GM19463 (cell line): Measurements from ENCODE around the gene RPP25.
A peak's percentile ranks its signal among the peaks of the same experiment; 100 is the strongest.

Experiments used
- ATAC-seq: cut with Tn5 transposase; IDR thresholded peaks from one replicate; pipeline ENCODE4 v1.9.1; 2021; ENCODE audit warnings: mild to moderate bottlenecking, moderate library complexity; ENCODE audit not compliant: unreplicated experiment

RPP25 gene

DNA sequence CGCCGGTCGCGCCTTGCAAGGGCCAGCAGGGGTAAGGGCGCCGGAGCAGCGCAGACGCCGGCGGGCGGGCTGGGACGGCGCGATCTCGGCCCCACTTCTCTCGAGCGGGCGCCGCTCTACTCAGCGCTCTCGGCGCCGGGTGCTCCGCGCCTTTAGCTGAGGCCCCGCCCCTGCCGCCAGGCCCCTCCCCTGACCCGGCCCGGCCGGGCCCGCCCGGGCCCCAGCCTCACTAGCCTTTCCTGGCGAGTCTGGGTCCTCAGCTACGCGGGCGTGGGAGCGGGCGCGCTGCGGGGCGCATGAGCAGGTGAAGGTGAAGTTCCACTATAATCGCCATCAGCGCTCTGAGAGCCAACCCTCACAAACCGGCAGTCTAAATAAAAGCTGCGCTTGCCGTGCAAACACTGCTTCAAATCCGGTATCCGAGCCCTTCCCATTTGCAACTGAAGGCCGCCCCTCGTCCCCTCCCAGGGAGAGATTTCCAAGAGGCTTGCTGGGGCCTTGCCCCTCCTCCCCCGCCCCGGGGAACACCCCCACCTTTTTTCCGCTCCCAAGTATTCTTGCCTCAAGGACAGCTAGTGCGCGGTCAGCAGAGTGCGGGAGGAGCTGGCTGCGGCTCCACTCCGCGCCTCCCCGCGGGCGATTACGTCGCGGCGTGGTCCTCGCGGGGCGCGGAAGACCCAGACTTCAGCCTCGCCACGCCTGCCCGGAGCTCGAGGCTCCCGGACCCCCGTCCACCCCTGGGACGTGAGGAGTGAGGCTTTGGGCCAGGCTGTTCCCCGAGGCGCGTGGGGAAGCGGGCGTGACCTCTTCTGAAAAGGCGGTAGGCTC lies at the start of gene RPP25:
RPP25 (minus strand) TSS at position 125 of the 828 bp plus-strand sequence. CDS start 189 bp downstream, outside the sequence.
- peak; percentile 76 for ATAC-seq

GRCh38 chr15:75002398-75002797 lies 45.8 kb upstream of the RPP25 start:
- ATAC-seq: no peak

DNA sequence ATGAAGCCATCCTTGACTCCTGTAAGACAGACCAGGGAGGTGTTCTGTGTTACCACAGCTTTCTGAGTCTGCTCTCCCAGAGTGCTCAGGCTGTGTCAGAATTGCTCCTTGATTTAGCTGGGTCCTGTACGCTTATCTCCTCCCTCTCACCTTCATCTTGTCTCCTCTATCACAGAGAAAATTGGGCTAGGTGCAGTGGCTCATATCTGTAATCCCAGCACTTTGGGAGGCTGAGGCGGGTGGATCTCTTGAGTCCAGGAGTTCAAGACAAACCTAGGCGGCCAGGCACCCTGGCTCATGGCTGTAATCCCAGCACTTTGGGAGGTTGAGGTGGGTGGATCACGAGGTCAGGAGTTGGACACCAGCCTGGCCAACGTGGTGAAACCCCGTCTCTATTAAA lies 44.7 kb upstream of the RPP25 start:
- ATAC-seq: no peak

DNA sequence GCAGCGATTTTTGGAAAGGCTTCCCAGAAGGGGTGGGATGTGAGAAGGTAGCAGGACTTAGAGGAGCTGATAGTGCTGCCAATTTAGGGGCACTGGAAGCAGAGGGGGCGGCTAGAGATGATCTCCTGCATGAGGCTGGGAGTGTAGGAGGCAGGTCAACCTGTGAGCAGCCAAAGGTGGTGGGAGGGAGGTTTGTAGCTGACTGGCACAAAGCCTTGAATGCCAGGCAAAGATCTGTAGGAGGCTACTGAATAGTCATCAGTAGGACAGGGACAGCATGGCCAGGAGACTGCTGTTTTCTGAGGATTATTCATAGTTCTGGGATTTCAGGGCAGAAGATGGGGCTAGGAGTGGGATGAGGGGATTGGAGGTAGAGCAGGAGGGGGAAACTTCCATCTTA lies 41.0 kb upstream of the RPP25 start:
- ATAC-seq: no peak

- ATAC-seq: no peak
Observed at GRCh38 chr15:74997141-74997540, 40.6 kb upstream of the RPP25 start.

GRCh38 chr15:74995779-74996765 lies 39.5 kb upstream of the RPP25 start:
- ATAC-seq: no peak

DNA sequence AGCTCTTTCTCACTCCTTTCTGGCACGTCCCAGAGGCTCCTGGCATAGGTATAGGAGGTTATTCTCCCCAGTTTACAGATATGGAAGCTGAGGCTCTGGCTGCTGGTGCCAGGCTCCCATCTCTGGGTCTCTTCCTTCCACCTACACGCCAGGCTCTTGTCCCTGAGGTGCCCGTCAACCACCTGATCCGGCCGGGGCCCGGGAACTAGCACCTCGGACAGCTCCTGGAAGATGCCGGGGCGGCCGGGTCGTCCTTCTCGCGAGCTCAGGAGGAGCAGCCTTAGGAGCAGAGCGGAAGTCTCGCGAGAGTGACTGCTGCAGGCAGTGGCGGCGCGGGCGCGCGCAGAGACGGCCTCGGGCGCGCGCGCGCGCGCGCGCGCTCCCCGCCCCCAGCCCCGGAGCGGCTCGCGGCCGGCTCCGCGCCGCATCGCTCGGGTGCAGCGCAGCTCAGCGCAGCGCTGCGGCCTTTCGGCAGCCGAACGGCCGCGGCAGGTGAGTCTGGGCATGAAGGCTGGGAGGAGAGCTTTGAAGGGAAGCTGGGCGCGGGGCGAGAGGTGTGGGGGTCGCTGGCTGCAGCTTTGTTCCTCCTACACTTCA lies 38.7 kb upstream of the RPP25 start, which contains the start of gene SCAMP5:
SCAMP5 (plus strand) TSS at position 382 of the 597 bp plus-strand sequence. CDS start 16,277 bp downstream, outside the sequence.
- no peak for ATAC-seq

DNA sequence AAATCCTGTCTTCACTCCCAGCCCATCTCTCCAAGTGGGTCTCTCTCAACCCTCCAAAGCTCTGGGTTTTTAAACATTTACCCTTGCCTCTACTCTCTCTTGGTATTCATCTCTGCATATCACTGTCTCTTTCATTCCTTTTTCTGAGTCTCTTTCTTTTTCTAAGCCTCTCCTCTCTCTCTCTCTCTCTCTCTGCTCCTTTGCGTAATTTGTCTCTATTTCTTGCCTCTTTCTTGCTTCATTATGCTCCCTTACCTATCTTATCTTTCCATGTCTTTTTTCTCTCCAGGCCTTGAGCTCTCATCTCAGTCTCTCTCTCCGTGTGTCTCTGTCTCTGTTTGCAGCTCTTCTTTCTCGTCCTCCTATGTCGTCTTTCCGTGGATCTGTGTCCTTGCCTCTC lies 38.1 kb upstream of the RPP25 start:
- ATAC-seq: no peak

DNA sequence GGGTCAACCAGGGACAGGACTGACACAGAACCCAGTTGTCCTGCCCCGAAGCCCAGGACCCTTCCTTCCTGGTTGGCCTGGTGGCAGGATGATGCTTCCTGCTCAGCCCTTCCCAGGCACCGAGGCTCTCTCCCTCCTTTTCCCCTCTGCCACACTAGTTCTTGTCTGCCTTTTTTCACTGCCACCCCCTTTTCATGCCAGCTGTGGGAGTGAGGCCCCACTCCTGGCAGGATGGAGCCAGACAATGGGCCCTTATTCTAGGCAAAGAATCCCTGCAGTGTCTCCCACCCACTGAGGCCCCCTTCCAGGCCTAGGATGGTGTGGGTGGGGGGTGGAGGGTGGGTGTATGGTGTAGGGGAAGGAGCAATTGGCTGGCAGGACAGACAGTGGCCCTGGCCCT lies 37.7 kb upstream of the RPP25 start:
- ATAC-seq: no peak

DNA sequence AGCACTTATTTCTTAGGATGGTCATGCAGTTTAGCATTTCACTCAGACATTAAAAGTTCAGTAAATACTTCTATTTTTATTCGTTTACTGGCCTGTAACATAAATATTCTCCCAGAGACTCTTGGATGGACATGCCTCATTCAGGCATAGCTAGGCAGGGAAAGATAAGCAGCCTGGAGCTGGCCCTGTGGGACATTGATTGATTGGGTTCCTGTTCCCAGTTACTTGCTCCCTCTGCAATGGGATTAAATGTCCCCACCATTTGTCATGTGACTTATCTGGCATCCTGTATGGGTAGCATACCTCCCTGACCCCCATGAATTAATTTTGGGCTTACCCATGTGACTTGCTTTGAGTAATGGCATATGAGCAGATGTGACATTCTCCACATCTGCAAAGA lies 36.0 kb upstream of the RPP25 start:
- ATAC-seq: no peak

GRCh38 chr15:74989527-74989926 lies 33.0 kb upstream of the RPP25 start:
- no peak for ATAC-seq

DNA sequence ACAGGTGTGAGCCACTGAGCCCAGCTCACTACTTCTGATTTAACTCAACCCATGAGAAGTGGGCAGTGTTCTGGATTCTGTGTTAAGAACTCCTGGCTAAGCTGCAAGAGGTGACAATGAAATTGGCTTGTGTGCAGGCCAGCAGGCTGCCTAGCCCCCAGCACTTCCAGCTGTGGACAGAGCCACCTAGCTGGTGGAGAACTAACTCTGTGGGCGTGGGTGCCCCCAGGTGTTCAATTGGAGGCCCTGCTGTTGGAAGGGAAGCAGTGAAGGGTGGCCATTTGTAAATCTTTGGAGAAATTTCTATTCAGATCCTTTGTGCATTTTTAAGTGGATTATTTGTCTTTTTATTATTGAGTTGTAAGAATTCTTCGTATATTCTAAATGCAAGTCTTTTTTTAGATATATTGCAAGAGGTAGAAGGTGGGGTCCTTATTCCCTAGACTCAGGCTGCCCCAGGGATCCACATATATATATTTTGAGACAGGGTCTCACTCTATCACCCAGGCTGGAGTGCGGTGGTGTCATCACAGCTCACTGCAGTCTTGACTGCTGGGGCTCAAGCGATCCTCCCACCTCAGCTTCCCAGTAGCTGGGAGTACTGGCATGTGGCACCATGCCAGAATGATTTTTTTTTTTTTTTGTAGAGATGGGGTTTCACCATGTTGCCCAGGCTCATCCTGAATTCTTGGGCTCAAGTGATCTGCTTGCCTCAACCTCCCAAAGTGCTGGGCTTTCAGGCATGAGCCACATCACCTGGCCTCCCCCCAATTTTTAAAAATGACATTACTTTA lies 31.6 kb upstream of the RPP25 start:
- no peak for ATAC-seq

DNA sequence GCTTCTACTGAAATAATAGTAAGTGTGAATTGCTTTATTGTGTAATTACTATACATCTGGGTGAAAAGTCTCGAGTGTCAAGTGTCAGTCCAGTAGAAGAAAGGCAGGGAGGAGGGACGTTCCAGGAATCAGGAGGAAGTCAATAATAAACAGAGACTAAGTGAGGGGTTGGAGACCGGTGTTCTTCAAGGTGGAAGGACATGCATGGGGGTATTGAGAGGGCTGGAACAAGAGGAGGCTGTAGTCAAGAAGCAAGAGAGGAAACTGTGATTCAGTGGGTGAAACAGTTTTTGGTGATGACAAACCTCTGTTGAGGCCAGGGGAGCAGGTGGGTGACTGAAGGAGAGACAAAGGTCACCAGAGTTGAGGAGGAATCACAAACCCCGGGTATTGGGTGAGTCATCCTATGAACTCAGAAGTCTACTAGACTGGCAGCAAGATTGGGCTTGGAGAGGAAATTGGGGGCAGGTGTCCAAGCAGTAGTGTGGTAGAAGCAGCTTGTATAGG lies 27.2 kb upstream of the RPP25 start:
- ATAC-seq: peak; percentile 87

DNA sequence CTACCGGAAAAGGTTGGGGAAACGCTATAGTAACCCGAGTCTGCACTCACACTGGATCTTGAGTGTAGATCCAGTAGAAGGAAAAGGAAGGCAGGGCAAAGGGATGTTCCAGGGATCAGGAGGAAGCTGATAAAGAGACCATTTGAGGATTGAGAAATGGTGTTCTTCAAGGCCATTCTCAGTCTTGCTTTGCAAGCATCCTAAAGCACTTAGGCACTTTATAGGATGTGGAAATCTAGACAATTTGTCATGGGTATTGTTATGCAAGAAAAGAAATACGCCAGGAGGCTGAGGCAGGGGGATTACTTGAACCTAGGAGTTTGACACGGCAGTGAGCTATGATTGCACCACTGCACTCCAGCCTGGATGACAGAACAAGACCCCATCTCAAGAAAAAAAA lies 25.6 kb upstream of the RPP25 start:
- no peak for ATAC-seq

GRCh38 chr15:74978503-74978902 lies 21.9 kb upstream of the RPP25 start:
- no peak for ATAC-seq

GRCh38 chr15:74978077-74978476 lies 21.5 kb upstream of the RPP25 start:
- no peak for ATAC-seq

DNA sequence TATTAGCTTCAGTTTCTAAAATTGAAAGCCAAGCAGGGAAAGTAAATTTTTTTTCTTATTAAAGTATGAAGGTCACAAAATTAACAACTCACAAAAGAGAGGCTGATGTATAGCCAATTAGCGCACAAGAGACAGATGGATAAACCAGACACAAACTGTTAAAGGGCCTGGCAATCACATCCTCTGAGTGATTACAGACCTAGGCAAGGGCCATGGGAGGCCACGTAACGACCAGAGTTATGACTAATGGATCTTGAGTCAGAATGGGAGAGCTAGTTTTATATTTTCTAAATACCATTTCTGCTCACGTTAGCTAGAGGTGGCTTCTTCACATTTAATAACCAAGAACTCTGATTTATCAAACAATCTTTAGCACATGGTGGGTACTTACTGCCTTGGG lies 21.0 kb upstream of the RPP25 start:
- no peak for ATAC-seq

GRCh38 chr15:74976159-74976558 lies 19.6 kb upstream of the RPP25 start:
- ATAC-seq: no peak

DNA sequence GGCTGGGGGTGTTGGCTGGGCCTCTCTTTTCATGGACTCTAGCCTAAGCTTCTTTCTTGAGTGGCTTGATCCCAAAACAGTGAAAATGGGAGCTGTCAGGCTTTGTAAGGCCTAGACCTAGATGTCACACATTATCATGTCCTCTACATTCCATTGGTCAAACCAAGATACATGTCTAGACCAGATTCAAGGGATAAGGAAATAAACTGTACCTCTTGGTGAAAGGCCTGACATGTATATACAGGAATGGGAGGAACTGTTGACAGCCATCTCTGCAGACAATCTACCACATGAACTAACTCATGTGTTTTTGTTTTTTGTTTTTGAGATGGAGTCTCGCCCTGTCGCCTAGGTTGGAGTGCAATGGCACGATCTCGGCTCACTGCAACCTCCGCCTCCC lies 11.1 kb upstream of the RPP25 start:
- ATAC-seq: no peak

DNA sequence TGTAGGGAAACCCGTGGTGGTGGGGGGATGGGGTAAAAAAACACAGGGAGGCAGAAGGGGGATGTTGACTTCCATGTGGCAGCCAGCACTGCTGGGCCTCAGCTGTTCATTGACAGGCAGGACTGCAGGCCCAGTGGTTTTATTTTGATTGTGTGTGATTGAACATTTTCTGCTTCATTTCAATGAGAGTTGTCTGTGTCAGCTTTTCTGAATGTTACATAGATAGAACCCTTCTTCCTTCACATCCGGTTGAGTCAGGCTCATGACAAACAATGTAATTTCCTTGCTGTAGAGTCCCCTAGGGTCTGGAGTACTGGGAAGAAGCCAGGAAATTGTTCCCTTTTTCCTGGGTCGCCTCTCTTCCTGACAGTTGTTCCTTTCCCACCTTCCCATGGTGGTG lies 8.2 kb upstream of the RPP25 start:
- no peak for ATAC-seq
